Suprapubic skin (tissue), 4 donors: ENCODE data around the gene CTBS. TPM values are rescaled to one million over a fixed set of nuclear protein-coding genes. Genes with fewer than 3 reads are reported as not detected.
A peak's percentile ranks its signal among the peaks of the same experiment; 100 is the strongest.

Experiments
- DNase-seq, 2 donors: peaks; one replicate each; pipeline ENCODE4 v3.0.0-alpha.2; 2019; ENCODE audit warnings: low spot score in 2 of 2
- H3K27ac ChIP-seq: fragments of 200-600 bp; sonication (generic); one replicate; pipeline ENCODE4 v1.5.1; 2019
- H3K27me3 ChIP-seq: fragments of 200-600 bp; sonication (generic); one replicate; pipeline ENCODE4 v1.5.1; 2019
- H3K36me3 ChIP-seq: fragments of 200-600 bp; sonication (generic); one replicate; pipeline ENCODE4 v1.5.1; 2019
- H3K4me1 ChIP-seq: fragments of 200-600 bp; sonication (generic); one replicate; pipeline ENCODE4 v1.5.1; 2019
- H3K4me3 ChIP-seq: fragments of 200-600 bp; sonication (generic); one replicate; pipeline ENCODE4 v1.5.1; 2019; ENCODE audit warnings: mild to moderate bottlenecking
- H3K9me3 ChIP-seq: fragments of 200-600 bp; sonication (generic); one replicate; pipeline ENCODE4 v1.5.1; 2019
- CTCF ChIP-seq, 2 donors: fragments of 200-600 bp in 1 of 2; fragments of 450-650 bp in 1 of 2; sonication (generic) in 1 of 2; IDR thresholded peaks; one replicate each; pipeline ENCODE4 v1.5.1; 2016 to 2019; ENCODE audit warnings: antibody characterized with exemption in 2 of 2, mild to moderate bottlenecking in 1 of 2, moderate library complexity in 1 of 2
- EP300 ChIP-seq: sonication (generic); formaldehyde crosslinking; IDR thresholded peaks from one replicate; pipeline ENCODE4 v1.6.1; 2017; ENCODE audit warnings: antibody characterized with exemption
- POLR2A ChIP-seq, 2 donors: fragments of 450-650 bp; IDR thresholded peaks; one replicate each; pipeline ENCODE4 v1.6.1; 2017; ENCODE audit warnings: antibody characterized with exemption in 2 of 2, mild to moderate bottlenecking in 2 of 2, moderate library complexity in 2 of 2
- POLR2AphosphoS5 ChIP-seq, 3 donors: sonication (generic); formaldehyde crosslinking; IDR thresholded peaks; one replicate each; pipeline ENCODE4 v1.6.1; 2017; ENCODE audit warnings: antibody characterized with exemption in 3 of 3
- WGBS: methylation state at CpG from one replicate; pipeline ENCODE4 v1.1.5; 2018; 5-methylcytosine and 5-hydroxymethylcytosine counted together
- total RNA-seq, 4 donors: library from RNA; depleted of rRNA; stranded (reverse); fragments of >200 nt; gene quantifications; one replicate each; pipeline ENCODE4 v1.1.0, GENCODE V29; 2016

CTBS gene, protein sequence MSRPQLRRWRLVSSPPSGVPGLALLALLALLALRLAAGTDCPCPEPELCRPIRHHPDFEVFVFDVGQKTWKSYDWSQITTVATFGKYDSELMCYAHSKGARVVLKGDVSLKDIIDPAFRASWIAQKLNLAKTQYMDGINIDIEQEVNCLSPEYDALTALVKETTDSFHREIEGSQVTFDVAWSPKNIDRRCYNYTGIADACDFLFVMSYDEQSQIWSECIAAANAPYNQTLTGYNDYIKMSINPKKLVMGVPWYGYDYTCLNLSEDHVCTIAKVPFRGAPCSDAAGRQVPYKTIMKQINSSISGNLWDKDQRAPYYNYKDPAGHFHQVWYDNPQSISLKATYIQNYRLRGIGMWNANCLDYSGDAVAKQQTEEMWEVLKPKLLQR
- total RNA-seq, result 10 to 100 TPM; 13.4 to 17.9 (median 15.3) TPM

DNA sequence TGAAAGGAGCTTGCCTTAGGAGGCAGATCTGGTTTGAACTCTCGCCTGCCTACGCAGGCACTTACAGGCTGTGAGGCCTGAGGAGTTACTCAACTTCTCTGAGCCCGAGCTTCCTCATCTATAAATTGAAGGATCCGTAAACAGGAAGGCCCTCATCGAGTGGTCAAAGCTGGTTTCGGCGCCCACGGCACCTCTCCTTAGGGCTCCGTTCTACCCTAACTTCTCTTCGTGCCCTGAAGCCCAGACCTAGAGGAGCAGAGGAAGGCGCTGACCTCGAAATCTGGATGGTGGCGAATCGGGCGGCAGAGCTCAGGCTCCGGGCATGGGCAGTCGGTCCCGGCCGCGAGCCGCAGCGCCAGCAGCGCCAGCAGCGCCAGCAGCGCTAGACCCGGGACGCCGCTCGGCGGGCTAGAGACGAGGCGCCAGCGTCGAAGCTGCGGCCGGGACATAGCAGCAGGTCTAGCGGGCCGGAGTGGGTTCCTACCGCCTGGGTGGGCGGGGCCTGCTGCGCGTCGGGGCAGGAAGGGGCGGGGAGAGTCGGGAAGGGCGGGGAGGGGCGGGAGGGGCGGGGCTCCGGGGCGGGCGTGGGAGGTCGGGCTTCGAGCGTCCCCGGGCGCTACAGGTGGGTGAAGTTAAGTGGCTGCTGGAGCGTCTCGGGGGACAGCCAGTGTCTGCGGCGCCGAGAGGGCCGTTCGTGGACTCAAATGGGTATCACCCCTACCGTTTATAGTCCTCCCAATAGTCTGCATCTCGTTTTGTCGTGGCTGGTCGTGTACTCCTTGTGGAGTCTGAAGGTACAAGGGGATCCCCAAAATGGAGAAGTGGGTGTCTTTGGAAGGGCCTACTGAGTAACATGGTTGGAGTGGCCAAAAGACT is at the start of gene CTBS:
CTBS (minus strand) TSS at position 474 of the 876 bp plus-strand sequence; CDS start at position 449, 25 bp downstream.
- TF ChIP-seq POLR2AphosphoS5 (IDR thresholded peaks at IDR 0.05) (peak in 2 of 3 donors; percentile 25 to 54), CTCF (IDR thresholded peaks at IDR 0.05) (no peak), POLR2A (IDR thresholded peaks at IDR 0.05) (peak; percentile 17 to 76), EP300 (no peak)
- Histone ChIP-seq H3K36me3 (peaks cover 3% of the 10 kb centered on the region), H3K27me3 (no peaks in the 10 kb centered on the region), H3K4me1 (peaks cover 42% of the 10 kb centered on the region), H3K9me3 (no peaks in the 10 kb centered on the region), H3K27ac (peak within 1 kb of the TSS; percentile 96), H3K4me3 (peak within 1 kb of the TSS; percentile 73)
- DNase-seq, result peak; percentile 92
- WGBS, result 2% methylated on average over 29 of the region's 67 CpGs

GRCh38 chr1:84621553-84621952 is 47.3 kb upstream of the CTBS start:
- no peak for DNase-seq
- no peak for TF ChIP-seq EP300
- no peak for TF ChIP-seq POLR2AphosphoS5 (IDR thresholded peaks at IDR 0.05)
- no peak for TF ChIP-seq CTCF (IDR thresholded peaks at IDR 0.05)
- Histone ChIP-seq H3K4me3 (no peak overlapping the region), H3K4me1 (peaks cover 21% of the 10 kb centered on the region), H3K36me3 (no peaks in the 10 kb centered on the region), H3K27ac (no peak overlapping the region), H3K27me3 (no peaks in the 10 kb centered on the region), H3K9me3 (no peaks in the 10 kb centered on the region)
- WGBS, result 88% methylated on average over 14 of the region's 14 CpGs

GRCh38 chr1:84620720-84621313 is 46.6 kb upstream of the CTBS start:
- H3K36me3 ChIP-seq, result no peaks in the 10 kb centered on the region
- no peaks in the 10 kb centered on the region for H3K27me3 ChIP-seq
- 3% methylated on average over 18 of the region's 46 CpGs for WGBS
- peak; percentile 80 to 86 for DNase-seq
- TF ChIP-seq POLR2A (IDR thresholded peaks at IDR 0.05) (no peak), POLR2AphosphoS5 (IDR thresholded peaks at IDR 0.05) (peak in 1 of 3 donors; percentile 68), CTCF (IDR thresholded peaks at IDR 0.05) (peak; percentile 54 to 99), EP300 (no peak)
- peak overlapping the region; percentile 66 for H3K4me3 ChIP-seq
- H3K4me1 ChIP-seq, result peaks cover 21% of the 10 kb centered on the region
- no peaks in the 10 kb centered on the region for H3K9me3 ChIP-seq
- H3K27ac ChIP-seq, result peak overlapping the region; percentile 29

DNA sequence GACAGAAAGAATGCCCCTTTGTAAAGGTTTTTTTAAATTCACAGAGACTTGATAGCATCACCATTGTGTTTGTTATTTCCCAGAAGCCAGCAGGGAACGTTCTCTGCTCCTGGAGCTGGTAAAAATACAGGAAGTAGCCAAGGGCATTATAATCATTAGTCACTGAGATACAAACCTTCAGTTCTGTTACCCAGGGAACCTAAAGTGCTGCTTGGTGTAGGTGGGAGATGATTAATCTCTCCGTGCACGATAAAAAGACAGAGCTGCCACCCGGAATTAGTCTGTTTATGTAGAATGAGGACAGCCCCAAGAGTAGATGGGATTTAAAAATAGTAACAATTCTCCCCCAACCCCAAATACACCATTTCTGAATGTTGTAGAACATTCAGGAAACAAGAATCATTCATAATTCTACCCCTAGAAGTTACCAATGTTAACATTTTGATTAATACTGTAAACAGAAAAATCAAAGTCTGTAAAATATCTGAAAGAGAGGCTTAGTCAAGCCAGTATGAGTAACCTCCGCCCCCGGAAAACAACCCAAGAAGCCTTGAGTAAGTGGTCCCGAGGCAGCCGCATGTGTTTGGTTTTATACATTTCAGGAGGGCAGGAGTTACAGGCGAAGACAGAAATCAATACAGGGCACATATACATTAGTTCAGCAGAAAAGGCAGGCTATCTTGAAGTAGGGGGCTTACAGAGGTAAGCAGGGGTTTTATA is 45.3 kb upstream of the CTBS start:
- Histone ChIP-seq H3K27me3 (no peaks in the 10 kb centered on the region), H3K36me3 (no peaks in the 10 kb centered on the region), H3K27ac (peak overlapping the region; percentile 45), H3K4me3 (no peak overlapping the region), H3K9me3 (no peaks in the 10 kb centered on the region), H3K4me1 (peaks cover 21% of the 10 kb centered on the region)
- WGBS, result 48% methylated on average over 9 of the region's 9 CpGs
- TF ChIP-seq EP300 (no peak), POLR2AphosphoS5 (IDR thresholded peaks at IDR 0.05) (peak in 1 of 3 donors; percentile 32)
- DNase-seq, result no peak

DNA sequence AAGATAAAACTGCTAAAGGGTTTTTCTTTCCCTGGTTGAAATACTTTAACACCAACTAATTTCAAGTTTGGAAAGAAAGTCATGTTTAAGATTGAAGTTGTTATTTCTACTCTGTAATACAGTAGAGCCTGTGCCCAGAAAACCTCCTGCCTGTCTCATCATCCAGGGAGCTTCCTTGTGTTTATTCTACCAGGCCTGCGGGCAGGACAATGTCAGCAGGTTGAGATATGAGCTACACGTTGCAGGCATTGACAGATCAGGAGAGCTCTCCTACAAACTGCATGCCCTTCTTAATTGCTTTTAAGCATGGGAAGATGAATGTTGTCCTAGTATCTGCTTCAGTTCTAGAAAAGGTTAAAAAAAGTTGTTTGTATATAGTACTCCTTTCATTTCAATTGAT is 43.1 kb upstream of the CTBS start:
- Histone ChIP-seq H3K4me3 (no peak overlapping the region), H3K27ac (no peak overlapping the region), H3K9me3 (no peaks in the 10 kb centered on the region), H3K4me1 (peaks cover 21% of the 10 kb centered on the region), H3K36me3 (no peaks in the 10 kb centered on the region), H3K27me3 (no peaks in the 10 kb centered on the region)
- DNase-seq, result no peak
- WGBS, result 30% methylated on average over 2 of the region's 2 CpGs
- TF ChIP-seq EP300 (no peak), POLR2AphosphoS5 (IDR thresholded peaks at IDR 0.05) (no peak), CTCF (IDR thresholded peaks at IDR 0.05) (no peak), POLR2A (IDR thresholded peaks at IDR 0.05) (no peak)
